GM12874 (cell line): Measurements from ENCODE around the gene CIZ1.

ENCODE experiments used
- TF ChIP-seq, protein P1 (sequence below): IDR thresholded peaks from 2 replicates; pipeline ENCODE4 v1.5.1; 2011; ENCODE audit warnings: low read depth, mild to moderate bottlenecking, control low read depth, low read length, moderate library complexity; ENCODE audit not compliant: insufficient read depth

The CIZ1 gene

DNA sequence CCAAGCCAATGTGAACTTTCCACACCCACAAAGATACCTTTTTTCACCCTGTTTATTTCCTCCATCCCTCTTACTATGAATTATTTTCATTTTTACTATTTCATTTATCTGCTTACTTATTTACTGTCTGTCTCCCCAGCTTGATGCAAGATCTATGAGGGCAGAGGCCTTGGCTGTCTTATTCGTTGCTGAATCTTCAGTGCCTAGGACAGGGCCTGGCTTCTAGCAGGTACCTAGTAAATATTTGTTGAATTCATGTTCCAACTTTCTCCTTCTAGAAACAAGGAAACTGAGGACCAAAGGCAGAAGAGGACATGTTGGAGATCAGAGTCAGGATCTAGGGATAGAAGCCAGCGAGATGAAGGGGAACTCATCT, 11.3 kb upstream of the CIZ1 start:
- TF ChIP-seq, protein P1, sequence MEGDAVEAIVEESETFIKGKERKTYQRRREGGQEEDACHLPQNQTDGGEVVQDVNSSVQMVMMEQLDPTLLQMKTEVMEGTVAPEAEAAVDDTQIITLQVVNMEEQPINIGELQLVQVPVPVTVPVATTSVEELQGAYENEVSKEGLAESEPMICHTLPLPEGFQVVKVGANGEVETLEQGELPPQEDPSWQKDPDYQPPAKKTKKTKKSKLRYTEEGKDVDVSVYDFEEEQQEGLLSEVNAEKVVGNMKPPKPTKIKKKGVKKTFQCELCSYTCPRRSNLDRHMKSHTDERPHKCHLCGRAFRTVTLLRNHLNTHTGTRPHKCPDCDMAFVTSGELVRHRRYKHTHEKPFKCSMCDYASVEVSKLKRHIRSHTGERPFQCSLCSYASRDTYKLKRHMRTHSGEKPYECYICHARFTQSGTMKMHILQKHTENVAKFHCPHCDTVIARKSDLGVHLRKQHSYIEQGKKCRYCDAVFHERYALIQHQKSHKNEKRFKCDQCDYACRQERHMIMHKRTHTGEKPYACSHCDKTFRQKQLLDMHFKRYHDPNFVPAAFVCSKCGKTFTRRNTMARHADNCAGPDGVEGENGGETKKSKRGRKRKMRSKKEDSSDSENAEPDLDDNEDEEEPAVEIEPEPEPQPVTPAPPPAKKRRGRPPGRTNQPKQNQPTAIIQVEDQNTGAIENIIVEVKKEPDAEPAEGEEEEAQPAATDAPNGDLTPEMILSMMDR, result no peak

DNA sequence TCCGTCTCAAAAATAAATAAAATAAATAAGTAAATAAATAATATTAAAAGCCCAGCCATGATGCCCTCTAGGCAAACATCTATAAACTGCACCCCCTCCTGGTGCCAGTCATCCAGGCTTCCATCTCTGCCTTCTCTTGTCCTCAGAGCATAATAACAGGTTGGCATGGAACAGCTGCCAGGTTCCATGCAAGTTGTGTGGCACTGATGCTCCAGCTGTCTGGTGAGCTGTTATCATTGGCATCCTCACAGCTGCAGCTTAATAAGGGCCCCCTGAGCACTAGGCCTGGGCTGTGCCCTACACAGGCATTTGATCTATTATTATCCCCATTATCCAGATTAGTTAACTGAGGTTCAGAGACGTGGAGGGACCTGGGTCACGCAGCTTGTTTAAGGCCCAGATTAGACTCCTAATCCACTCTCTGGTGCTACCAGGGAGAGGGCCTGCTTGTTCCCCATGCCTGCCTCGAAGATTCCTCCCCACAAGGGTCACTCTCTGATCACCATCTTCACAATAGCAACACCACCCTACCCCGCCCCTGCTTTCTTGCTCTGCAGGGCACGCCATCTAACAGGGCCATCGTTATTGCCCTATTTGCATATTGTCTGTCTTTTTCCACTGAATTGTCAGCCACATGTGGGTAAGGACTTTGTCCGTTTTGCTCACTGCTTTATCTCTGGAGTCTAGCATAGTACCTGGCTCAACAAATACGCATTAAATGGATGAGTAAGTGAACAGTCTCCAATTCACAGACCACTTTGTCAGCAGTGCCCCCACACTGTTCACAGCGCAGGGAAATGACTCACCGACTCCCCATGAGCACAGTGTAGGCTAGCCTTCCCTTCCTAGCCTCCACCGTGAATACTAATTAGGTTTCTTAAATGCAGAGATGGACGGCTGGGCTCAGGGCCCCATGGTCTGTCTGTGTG, 10.3 kb upstream of the CIZ1 start:
- TF ChIP-seq, protein P1, result no peak

DNA sequence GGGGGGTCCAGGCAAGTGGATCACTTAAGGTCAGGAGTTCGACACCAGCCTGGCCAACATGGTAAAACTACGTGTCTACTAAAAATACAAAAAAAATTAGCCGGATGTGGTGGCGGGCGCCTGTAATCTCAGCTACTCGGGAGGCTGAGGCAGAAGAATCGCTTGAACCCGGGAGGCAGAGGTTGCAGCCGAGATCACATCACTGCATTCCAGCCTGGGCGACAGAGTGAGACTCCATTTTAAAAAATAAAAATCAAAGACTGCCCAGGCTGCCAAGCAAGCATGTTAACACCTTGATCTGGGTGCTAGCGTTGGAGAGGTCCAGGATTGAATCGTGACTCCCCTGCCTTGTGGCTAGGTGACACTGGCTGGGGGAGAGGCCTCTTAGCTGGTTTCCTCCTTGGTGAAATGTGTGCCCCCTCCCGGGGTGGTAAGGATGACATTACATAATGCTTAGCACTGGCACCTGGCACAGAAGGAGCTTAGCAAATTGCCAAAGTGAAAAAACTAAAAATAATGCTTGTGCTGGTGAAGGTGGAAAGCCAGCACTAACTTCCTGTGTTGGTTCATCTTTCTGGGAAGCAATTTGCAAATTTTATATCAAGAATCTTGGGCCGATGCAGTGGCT, 2.2 kb upstream of the CIZ1 start:
- TF ChIP-seq, protein P1, result no peak

DNA sequence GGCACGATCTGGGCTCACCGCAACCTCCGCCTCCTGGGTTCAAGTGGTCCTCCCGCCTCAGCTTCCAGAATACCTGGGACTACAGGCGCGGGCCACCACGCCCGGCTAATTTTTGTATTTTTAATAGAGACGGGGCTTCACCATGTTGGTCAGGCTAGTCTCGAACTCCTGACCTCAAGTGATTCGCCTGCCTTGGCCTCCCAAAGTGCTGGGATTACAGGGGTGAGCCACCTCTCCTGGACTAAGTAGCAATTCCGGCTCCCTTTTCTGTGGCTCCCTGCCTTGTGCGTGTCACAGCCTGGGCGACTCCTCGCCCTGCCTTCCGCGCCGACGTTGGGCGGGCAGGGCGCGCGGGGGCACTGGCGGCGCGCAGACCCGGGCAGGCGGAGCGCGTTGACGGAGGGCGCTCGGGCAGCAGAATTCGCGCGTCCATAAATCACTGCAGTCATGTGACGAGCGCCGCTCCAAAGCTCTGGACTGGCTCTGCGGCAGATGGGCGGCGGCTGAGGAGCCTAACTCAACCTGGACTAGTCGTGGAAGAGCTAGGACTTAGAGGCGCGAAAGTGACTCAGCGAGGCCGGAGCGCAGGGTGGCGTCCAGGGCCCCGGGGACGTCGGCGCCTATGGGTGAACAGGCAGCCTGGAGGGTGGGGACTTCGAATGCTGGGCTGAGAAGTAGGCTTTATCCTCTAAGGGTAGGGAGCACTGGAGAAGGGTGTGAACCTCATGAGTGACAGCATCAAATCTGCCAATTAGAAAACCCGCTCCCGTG, 1.4 kb upstream of the CIZ1 start:
- TF ChIP-seq, protein P1, result no peak

DNA sequence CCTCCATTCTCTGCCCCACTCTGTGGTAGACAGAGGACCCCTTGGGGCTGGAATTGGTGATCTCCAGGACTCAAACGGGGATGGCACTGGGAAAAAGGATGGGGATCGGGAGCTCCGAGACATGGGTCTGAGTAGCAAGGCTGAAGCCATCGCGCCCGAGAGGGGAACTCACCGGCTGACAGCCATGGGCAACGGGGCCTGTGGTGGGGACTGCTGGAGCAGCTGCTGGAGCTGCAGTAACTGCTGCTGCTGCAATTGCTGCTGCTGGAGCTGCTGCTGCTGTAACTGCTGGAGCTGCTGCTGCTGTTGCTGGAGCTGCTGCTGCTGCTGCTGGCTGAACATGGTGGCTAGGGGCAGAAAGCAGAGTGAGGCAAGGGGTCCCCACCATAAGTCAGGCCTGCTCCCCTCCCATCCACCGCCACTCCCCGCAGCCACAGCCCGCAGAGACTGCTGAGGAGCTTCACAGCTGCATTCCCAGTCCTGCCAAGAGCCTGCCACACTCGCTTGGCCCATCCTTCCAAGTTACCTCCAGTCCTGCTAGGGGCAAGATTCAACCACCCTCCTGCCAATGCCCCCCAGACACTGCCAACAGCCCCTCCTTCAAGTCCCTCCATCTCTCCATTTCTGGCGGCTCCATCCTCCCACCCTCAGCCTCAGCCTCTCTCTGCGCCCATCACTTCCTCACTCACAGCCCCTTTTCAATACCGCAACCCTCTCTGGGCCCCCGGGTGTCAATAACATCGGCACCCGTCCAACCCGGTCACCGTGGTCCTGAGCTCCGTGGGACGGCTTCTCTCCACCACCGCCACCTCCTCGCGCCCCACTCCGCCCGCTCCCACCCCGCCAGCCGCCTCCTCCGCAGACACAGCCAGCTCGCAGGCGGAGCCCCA, 611 bp downstream of the CIZ1 start:
- TF ChIP-seq, protein P1, result no peak

DNA sequence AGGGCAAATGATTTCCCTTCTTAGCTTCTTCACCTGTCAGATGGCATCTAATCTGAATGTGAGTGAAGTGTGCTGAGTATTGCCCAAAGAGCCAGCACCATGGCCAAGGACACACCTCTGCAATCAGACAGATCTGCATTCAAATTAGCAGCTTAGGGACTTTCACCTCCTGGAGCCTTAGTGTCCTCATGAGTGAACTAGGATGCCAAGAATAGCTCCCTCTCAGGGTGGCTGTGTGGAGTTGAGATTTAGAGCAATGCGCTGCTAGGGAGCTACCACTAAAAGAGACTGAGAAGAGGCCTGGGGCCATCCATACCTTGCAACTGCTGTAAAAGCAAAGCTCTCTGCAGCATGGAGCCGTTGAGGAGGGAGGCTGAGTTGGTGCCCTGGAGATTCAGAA, 1.4 kb downstream of the CIZ1 start:
- TF ChIP-seq, protein P1, result no peak
